H1 (cell line): ENCODE measurements around the gene MBD3. TPM values are rescaled to one million over a fixed set of nuclear protein-coding genes. Genes with fewer than 3 reads are reported as not detected.
A peak's percentile ranks its signal among the peaks of the same experiment; 100 is the strongest.

Source experiments
- CTCF ChIA-PET: fragments of 300-600 bp; sonication (Branson Sonifier 250); formaldehyde crosslinking; loops from one replicate; lab custom pipeline; 2021; ENCODE audit not compliant: partially characterized antibody; lab: Charles Lee
- POLR2A ChIA-PET: fragments of 300-600 bp; sonication (Branson Sonifier 250); formaldehyde crosslinking; loops from one replicate; lab custom pipeline; 2021; ENCODE audit warnings: inconsistent platforms; ENCODE audit not compliant: partially characterized antibody; lab: Charles Lee
- DNase-seq, 2 experiments: peaks; one replicate each; pipeline versions ENCODE4 v3.0.0 to v3.0.0-alpha.2; 2010 to 2022; ENCODE audit warnings: low spot score in 2 of 2, low read depth in 1 of 2, mixed read lengths in 1 of 2
- FAIRE-seq: peaks from 2 replicates; lab custom pipeline; 2011; peaks lifted over from hg19 to GRCh38; lab: Jason Lieb, UNC
- H2AFZ ChIP-seq: 2 replicates; pipeline ENCODE4 v1.8.1; 2012; ENCODE audit warnings: low read length, inconsistent platforms
- H2AK5ac ChIP-seq: 2 replicates; pipeline ENCODE4 v1.6.1; 2013; ENCODE audit warnings: low read depth, low read length
- H2BK120ac ChIP-seq: replicated peaks from 2 replicates; pipeline ENCODE3; 2013; ENCODE audit warnings: low read depth, low read length, inconsistent platforms
- H2BK12ac ChIP-seq: 2 replicates; pipeline ENCODE4 v1.6.1; 2013; ENCODE audit warnings: low read depth, low read length
- H2BK15ac ChIP-seq: 2 replicates; pipeline ENCODE4 v1.6.1; 2013; ENCODE audit warnings: low read length
- H2BK20ac ChIP-seq: 2 replicates; pipeline ENCODE4 v1.6.1; 2013; ENCODE audit warnings: low read length
- H2BK5ac ChIP-seq: 2 replicates; pipeline ENCODE4 v1.6.1; 2013; ENCODE audit warnings: low read depth, low read length
- H3K14ac ChIP-seq: 2 replicates; pipeline ENCODE4 v1.6.1; 2013; ENCODE audit warnings: inconsistent platforms; ENCODE audit not compliant: insufficient read length
- H3K18ac ChIP-seq: 2 replicates; pipeline ENCODE4 v1.6.1; 2013; ENCODE audit warnings: low read length; ENCODE audit errors: extremely low read depth
- H3K23ac ChIP-seq: 2 replicates; pipeline ENCODE4 v1.6.1; 2013; ENCODE audit warnings: inconsistent platforms; ENCODE audit not compliant: insufficient read length
- H3K23me2 ChIP-seq: 2 replicates; pipeline ENCODE4 v1.6.1; 2013; ENCODE audit warnings: low read depth, low read length
- H3K27ac ChIP-seq: 2 replicates; pipeline ENCODE4 v1.6.1; 2011; ENCODE audit warnings: low read depth, low read length, inconsistent platforms
- H3K27me3 ChIP-seq, 4 experiments: replicated peaks in 1 of 4; 1 replicate in 1 of 4; 2 replicates in 3 of 4; pipeline versions ENCODE4 v1.6.1 to v1.8.1; 2011 to 2013; ENCODE audit warnings: low read length in 3 of 4, mild to moderate bottlenecking in 3 of 4, inconsistent platforms in 2 of 4, mixed read lengths in 2 of 4, moderate library complexity in 1 of 4; ENCODE audit not compliant: control insufficient read depth in 3 of 4, insufficient read depth in 3 of 4; ENCODE audit errors: extremely low read depth in 1 of 4
- H3K36me3 ChIP-seq, 4 experiments: 2 replicates each; pipeline versions ENCODE4 v1.6.1 to v1.8.1; 2011 to 2013; ENCODE audit warnings: mild to moderate bottlenecking in 4 of 4, low read length in 3 of 4, moderate library complexity in 2 of 4, control low read depth in 1 of 4, inconsistent platforms in 1 of 4; ENCODE audit not compliant: insufficient read depth in 4 of 4, control insufficient read depth in 2 of 4
- H3K4ac ChIP-seq: replicated peaks from 2 replicates; pipeline ENCODE3; 2013; ENCODE audit warnings: low read length, low read depth, mixed read lengths, inconsistent platforms; ENCODE audit not compliant: insufficient read length
- H3K4me1 ChIP-seq, 4 experiments: replicated peaks in 1 of 4; 1 replicate in 1 of 4; 2 replicates in 3 of 4; pipeline versions ENCODE4 v1.6.1 to v1.8.1; 2011 to 2013; ENCODE audit warnings: low read length in 3 of 4, inconsistent platforms in 2 of 4, mixed read lengths in 1 of 4; ENCODE audit not compliant: insufficient read depth in 4 of 4, control insufficient read depth in 3 of 4
- H3K4me2 ChIP-seq, 2 experiments: 2 replicates each; pipeline versions ENCODE4 v1.6.1 to v1.8.1; 2011 to 2013; ENCODE audit warnings: low read depth in 2 of 2, low read length in 2 of 2, control low read depth in 1 of 2, inconsistent platforms in 1 of 2, mild to moderate bottlenecking in 1 of 2; ENCODE audit not compliant: insufficient read depth in 1 of 2
- H3K4me3 ChIP-seq, 4 experiments: fragments of 200-600, 300-600 bp in 1 of 4; sonication (generic), shearing (Covaris generic), sonication (Bioruptor Twin) in 1 of 4; 2 replicates each; pipeline versions ENCODE4 v1.5.1 to v1.8.1; 2011 to 2016; ENCODE audit warnings: low read length in 4 of 4, low read depth in 3 of 4, control low read depth in 2 of 4, inconsistent platforms in 2 of 4, mild to moderate bottlenecking in 2 of 4, mixed read lengths in 1 of 4, moderate library complexity in 1 of 4; ENCODE audit not compliant: insufficient read depth in 2 of 4; ENCODE audit errors: extremely low read depth in 1 of 4
- H3K56ac ChIP-seq: replicated peaks from 2 replicates; pipeline ENCODE3; 2013; ENCODE audit warnings: low read depth, mild to moderate bottlenecking, mixed read lengths, low read length, inconsistent platforms; ENCODE audit not compliant: insufficient read length
- H3K79me1 ChIP-seq: 2 replicates; pipeline ENCODE4 v1.6.1; 2013; ENCODE audit warnings: low read depth, low read length, control low read depth
- H3K79me2 ChIP-seq, 2 experiments: 2 replicates each; pipeline versions ENCODE4 v1.6.1 to v1.8.1; 2012 to 2013; ENCODE audit warnings: low read length in 2 of 2, mild to moderate bottlenecking in 2 of 2, inconsistent platforms in 1 of 2; ENCODE audit not compliant: insufficient read depth in 2 of 2, control insufficient read depth in 1 of 2
- H3K9ac ChIP-seq, 4 experiments: replicated peaks in 1 of 4; 1 replicate in 1 of 4; 2 replicates in 3 of 4; pipeline versions ENCODE4 v1.6.1 to v1.8.1; 2011 to 2013; ENCODE audit warnings: low read depth in 3 of 4, low read length in 3 of 4, control low read depth in 2 of 4, mild to moderate bottlenecking in 2 of 4, moderate library complexity in 2 of 4, inconsistent platforms in 1 of 4; ENCODE audit errors: extremely low read depth in 1 of 4
- H3K9me3 ChIP-seq, 2 experiments: 2 replicates each; pipeline versions ENCODE4 v1.6.1 to v1.8.1; 2012 to 2013; ENCODE audit warnings: mild to moderate bottlenecking in 2 of 2, moderate library complexity in 2 of 2, control low read depth in 1 of 2, inconsistent platforms in 1 of 2, low read depth in 1 of 2, low read length in 1 of 2, mixed read lengths in 1 of 2; ENCODE audit not compliant: insufficient read depth in 2 of 2
- H4K20me1 ChIP-seq, 2 experiments: replicated peaks in 1 of 2; 2 replicates each; pipeline versions ENCODE3 to v1.8.1; 2011 to 2013; ENCODE audit warnings: inconsistent platforms in 2 of 2, low read length in 2 of 2, mild to moderate bottlenecking in 1 of 2; ENCODE audit not compliant: insufficient read depth in 2 of 2, control insufficient read depth in 1 of 2
- H4K5ac ChIP-seq: 2 replicates; pipeline ENCODE4 v1.6.1; 2013; ENCODE audit warnings: low read length, low read depth, mixed read lengths, inconsistent platforms; ENCODE audit not compliant: insufficient read length
- H4K8ac ChIP-seq: 2 replicates; pipeline ENCODE4 v1.8.0; 2013; ENCODE audit warnings: mild to moderate bottlenecking, moderate library complexity, low read length, inconsistent platforms; ENCODE audit not compliant: insufficient read depth; ENCODE audit errors: extremely low read depth
- H4K91ac ChIP-seq: replicated peaks from 2 replicates; pipeline ENCODE3; 2013; ENCODE audit warnings: low read length, mixed read lengths, inconsistent platforms; ENCODE audit not compliant: insufficient read length
- ATF3 ChIP-seq: IDR thresholded peaks from 2 replicates; pipeline ENCODE4 v1.6.1; 2011; ENCODE audit warnings: low read depth, mild to moderate bottlenecking, low read length; ENCODE audit not compliant: insufficient read depth
- BACH1 ChIP-seq: IDR thresholded peaks from 2 replicates; pipeline ENCODE4 v1.6.1; 2012; ENCODE audit warnings: low read length, improper control_type of control experiment
- CHD1 ChIP-seq: IDR thresholded peaks from 2 replicates; pipeline ENCODE4 v1.6.1; 2012; ENCODE audit warnings: low read depth, low read length, improper control_type of control experiment
- CHD2 ChIP-seq: IDR thresholded peaks from 2 replicates; pipeline ENCODE4 v1.6.1; 2012; ENCODE audit warnings: low read length, improper control_type of control experiment
- KDM4A ChIP-seq: IDR thresholded peaks from one replicate; pipeline ENCODE4 v1.7.1; 2012; ENCODE audit warnings: low read depth, mild to moderate bottlenecking, moderate library complexity, low read length, inconsistent platforms; ENCODE audit not compliant: severe bottlenecking
- RAD21 ChIP-seq, 2 experiments: IDR thresholded peaks in 1 of 2; conservative IDR thresholded peaks in 1 of 2; 2 replicates each; pipeline ENCODE4 v1.6.1; 2011; ENCODE audit warnings: low read depth in 2 of 2, low read length in 2 of 2, improper control_type of control experiment in 1 of 2, inconsistent platforms in 1 of 2, mild to moderate bottlenecking in 1 of 2, moderate library complexity in 1 of 2
- RXRA ChIP-seq: IDR thresholded peaks from 2 replicates; pipeline ENCODE4 v1.6.1; 2011; ENCODE audit warnings: low read depth, mild to moderate bottlenecking, low read length, moderate library complexity; ENCODE audit not compliant: insufficient read depth
- SAP30 ChIP-seq: fragments of 300-600 bp; sonication (generic); IDR thresholded peaks from 2 replicates; pipeline ENCODE4 v1.7.1; 2012; ENCODE audit warnings: low read length, moderate library complexity, mild to moderate bottlenecking, inconsistent platforms; ENCODE audit not compliant: insufficient read depth, insufficient replicate concordance
- TAF1 ChIP-seq: IDR thresholded peaks from 2 replicates; pipeline ENCODE4 v1.6.1; 2011; ENCODE audit warnings: mild to moderate bottlenecking, low read depth, low read length
- WGBS, 2 experiments: shearing (Covaris generic) in 1 of 2; methylation state at CpG; one replicate each; pipeline versions ENCODE4 v1.1.6 to v1.1.7; 2013 to 2015; ENCODE audit warnings: low lambda C conversion rate in 2 of 2, mixed read lengths in 2 of 2, inconsistent platforms in 1 of 2, low coverage in 1 of 2, missing lambda C conversion rate in 1 of 2; ENCODE audit not compliant: insufficient replicate concordance in 2 of 2, insufficient coverage in 1 of 2, insufficient read length in 1 of 2; ENCODE audit errors: extremely low coverage in 1 of 2, missing lambda C conversion rate in 1 of 2; 5-methylcytosine and 5-hydroxymethylcytosine counted together
- polyA plus RNA-seq, 7 experiments: library from polyadenylated mRNA; depleted of rRNA in 3 of 7; stranded (reverse) in 5 of 7; unstranded in 2 of 7; fragments of >200 nt in 5 of 7; fragments of 200-250 nt in 2 of 7; gene quantifications; 1 replicate in 5 of 7; 2 replicates in 1 of 7; 4 replicates in 1 of 7; pipeline versions ENCODE4 v1.2.1 to v1.2.3, GENCODE V29; 2011 to 2013; ENCODE audit warnings: missing spikeins in 2 of 7, mixed read lengths in 2 of 7
- total RNA-seq: library from RNA; stranded (reverse); fragmentation: NEBNext Ultra II Directional; extraction: Animal tissue kit (Norgen Biotek cat#: 25700); gene quantifications from 2 replicates; pipeline ENCODE4 v1.2.1, GENCODE V29; 2021
- TF ChIP-seq, protein P1 (sequence below): IDR thresholded peaks from 2 replicates; pipeline ENCODE4 v1.6.1; 2012; ENCODE audit warnings: inconsistent platforms

MBD3 gene
- total and polyA plus RNA-seq, 2 of the 8 experiments (the other 6 are each of a cell fraction or from before 2014, with no cell fraction given): 88.2 to 110 TPM

- peak overlapping the region; percentile 82 to 93 (median 90) for H3K4me3 ChIP-seq
- CTCF ChIA-PET: interaction anchor here (2.9 to 5.2 kb wide), 2 partner anchors 15 to 46 kb away, joined by 19 to 25 read pairs; no protein-coding TSS in a partner anchor
- POLR2A ChIA-PET: interaction anchor here (0.6 to 9.1 kb wide), 22 partner anchors 12 to 1570 kb away, joined by 3 to 148 read pairs (median 5); partner anchors contain the start of gene UQCR11
- TF ChIP-seq RXRA (no peak), KDM4A (peak; percentile 37), ATF3 (no peak), TAF1 (peak; percentile 89; the same call in 1 of the 2 replicates), SAP30 (no peak), CHD1 (no peak; the same call in 1 of the 2 replicates), RAD21 (IDR thresholded peaks at IDR 0.05 in 1 of 2, conservative IDR thresholded peaks at IDR 0.05 in 1 of 2; ENCODE audit: low read depth in 2 of 2, low read length in 2 of 2) (no peak), BACH1 (peak; percentile 85), CHD2 (no peak)
- TF ChIP-seq, protein P1, sequence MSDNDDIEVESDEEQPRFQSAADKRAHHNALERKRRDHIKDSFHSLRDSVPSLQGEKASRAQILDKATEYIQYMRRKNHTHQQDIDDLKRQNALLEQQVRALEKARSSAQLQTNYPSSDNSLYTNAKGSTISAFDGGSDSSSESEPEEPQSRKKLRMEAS: peak; percentile 94
Observed at GRCh38 chr19:1592024-1592754, 476 bp downstream of the MBD3 start.

More at GRCh38 chr19:1592024-1592754, 476 bp downstream of the MBD3 start:
- Histone ChIP-seq H3K4me1 (peaks cover 0 to 8% (median 6%) of the 10 kb centered on the region in 4 experiments; a peak in 6 of 7 replicates), H3K56ac (peak overlapping the region; percentile 85), H4K8ac (peak overlapping the region; percentile 99), H2BK5ac (peak overlapping the region; percentile 93), H3K79me1 (peaks cover 15% of the 10 kb centered on the region), H2BK20ac (no peak overlapping the region), H3K9ac (peak overlapping the region; percentile 96 to 99 (median 98)), H3K79me2 (peaks cover 0 to 45% of the 10 kb centered on the region in 2 experiments; a peak in 3 of 4 replicates), H2AK5ac (peak overlapping the region; percentile 82; the same call in 1 of the 2 replicates), H3K36me3 (peaks cover 2 to 10% (median 4%) of the 10 kb centered on the region in 4 experiments; a peak in 6 of 8 replicates), H2AFZ (no peak overlapping the region), H2BK12ac (no peak overlapping the region), H3K23ac (no peak overlapping the region), H3K14ac (peak overlapping the region; percentile 73), H4K5ac (peak overlapping the region; percentile 70), H3K27ac (peak overlapping the region; percentile 98), H4K91ac (peak overlapping the region; percentile 98), H3K18ac (peak overlapping the region; percentile 93), H3K23me2 (peaks cover 5% of the 10 kb centered on the region), H3K9me3 (no peaks in the 10 kb centered on the region), H3K4me2 (peak overlapping the region; percentile 88 to 95), H3K27me3 (no peaks in the 10 kb centered on the region), H2BK120ac (no peak overlapping the region), H4K20me1 (peaks cover 4 to 8% of the 10 kb centered on the region in 2 experiments), H2BK15ac (no peak overlapping the region), H3K4ac (peak overlapping the region; percentile 24)
- 2% methylated on average over 13 of the region's 94 CpGs; no CpG with 5 or more reads in 1 of the 2 experiments for WGBS, 2 experiments
- FAIRE-seq: no peak
- DNase-seq: peak; percentile 41 to 85
